RPMI7951 (cell line): ENCODE data around the gene P2RY2. TPM values are rescaled to one million over a fixed set of nuclear protein-coding genes. Genes with fewer than 3 reads are reported as not detected.
"Not testable (repeated sequence)": the region's sequence is repeated elsewhere in the genome, so short reads cannot be mapped to it uniquely, and the experiment has no call there.

ENCODE experiments used
- DNase-seq: peaks from one replicate; pipeline ENCODE4 v3.0.0-alpha.2; 2012; ENCODE audit warnings: low read depth
- total RNA-seq: library from RNA; depleted of rRNA; stranded (reverse); fragments of >200 nt; shearing (Covaris generic); gene quantifications from 2 replicates; pipeline ENCODE4 v1.2.3, GENCODE V29; 2014

The P2RY2 gene
- total RNA-seq, 1 experiment from 2014 or later = 1.3 TPM

GRCh38 chr11:73187854-73188253 is 30.2 kb upstream of the P2RY2 start:
- DNase-seq = no peak

GRCh38 chr11:73188301-73188700 is 29.8 kb upstream of the P2RY2 start:
- no peak for DNase-seq

GRCh38 chr11:73189315-73189714 is 28.8 kb upstream of the P2RY2 start:
- no peak for DNase-seq

- no peak for DNase-seq
These were observed 28.1 kb upstream of the P2RY2 start for GRCh38 chr11:73189723-73190556.

- no peak for DNase-seq
These were observed 27.6 kb upstream of the P2RY2 start for GRCh38 chr11:73190557-73190885.

- DNase-seq = no peak
These were observed 26.9 kb upstream of the P2RY2 start for GRCh38 chr11:73191151-73191550.

- peak; percentile 29 for DNase-seq
These were observed 25.8 kb upstream of the P2RY2 start for GRCh38 chr11:73192272-73192671.

- peak; percentile 63 for DNase-seq
These were observed 24.6 kb upstream of the P2RY2 start for GRCh38 chr11:73193251-73194033.

GRCh38 chr11:73194034-73194507 is 24.0 kb upstream of the P2RY2 start:
- no peak for DNase-seq

- peak; percentile 84 for DNase-seq
These were observed 23.5 kb upstream of the P2RY2 start for GRCh38 chr11:73194593-73194992.

GRCh38 chr11:73195191-73196007 is 22.7 kb upstream of the P2RY2 start:
- peak; percentile 85 for DNase-seq

- DNase-seq = no peak
These were observed 21.5 kb upstream of the P2RY2 start for GRCh38 chr11:73196576-73196975.

GRCh38 chr11:73197348-73197747 is 20.7 kb upstream of the P2RY2 start:
- DNase-seq = no peak

- DNase-seq = not testable (repeated sequence)
These were observed 20.3 kb upstream of the P2RY2 start for GRCh38 chr11:73197787-73198186.

GRCh38 chr11:73198677-73199076 is 19.4 kb upstream of the P2RY2 start:
- DNase-seq = peak; percentile 65

GRCh38 chr11:73199446-73199845 is 18.6 kb upstream of the P2RY2 start:
- no peak for DNase-seq

- DNase-seq = no peak
These were observed 17.8 kb upstream of the P2RY2 start for GRCh38 chr11:73200256-73200655.

GRCh38 chr11:73201249-73201648 is 16.8 kb upstream of the P2RY2 start:
- DNase-seq = no peak

GRCh38 chr11:73201888-73202780 is 15.9 kb upstream of the P2RY2 start:
- no peak for DNase-seq

- no peak for DNase-seq
These were observed 14.8 kb upstream of the P2RY2 start for GRCh38 chr11:73203322-73203721.

- no peak for DNase-seq
These were observed 14.3 kb upstream of the P2RY2 start for GRCh38 chr11:73203790-73204189.
